ENCODE results near the gene ZNF660.
"Not testable (repeated sequence)": the region's sequence is repeated elsewhere in the genome, so short reads cannot be mapped to it uniquely, and the experiment has no call there.

Gene ZNF660

DNA sequence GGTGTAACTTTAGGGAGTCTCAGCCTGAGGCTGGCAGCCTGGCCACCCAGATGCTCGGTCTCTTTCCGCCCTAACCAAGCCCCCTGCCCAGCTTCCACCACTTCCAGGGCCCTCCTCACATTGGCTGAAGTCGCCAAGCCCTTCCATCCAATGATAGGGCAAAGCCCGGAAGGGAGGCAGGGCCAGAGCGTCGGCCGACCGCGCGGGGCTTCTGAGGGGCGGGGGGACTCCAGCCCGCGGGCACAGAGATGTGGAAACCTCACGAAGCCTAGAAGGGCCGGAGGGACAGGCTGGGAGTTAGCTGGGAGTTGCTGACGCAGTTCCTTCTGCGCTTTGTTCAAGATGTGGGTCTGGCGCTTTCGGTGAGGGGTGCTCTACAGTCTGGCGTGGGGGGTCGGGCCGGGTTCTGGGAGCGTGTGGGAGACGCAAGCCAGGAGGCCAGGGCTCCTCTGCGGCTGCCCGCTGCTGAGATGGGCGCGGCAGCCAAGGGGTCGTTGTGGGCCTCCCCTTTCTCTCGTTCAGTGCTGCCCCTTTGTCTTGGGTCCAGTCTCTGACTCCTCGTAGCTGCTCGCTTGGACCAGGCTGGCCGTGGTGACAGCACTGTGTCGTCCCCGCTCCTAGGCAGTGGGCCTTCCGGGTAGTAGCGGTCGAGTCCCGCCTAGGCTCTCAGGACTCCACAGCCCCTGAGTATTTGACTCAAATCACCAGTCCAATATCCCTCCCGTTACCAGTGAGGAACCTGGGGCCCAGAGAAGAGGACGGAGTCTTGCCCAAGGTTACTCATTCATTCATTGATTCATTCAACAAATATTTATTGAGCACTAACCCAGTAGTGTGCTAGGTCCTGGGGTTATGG, at the start of gene ZNF660:
TSS of gene ZNF660 (plus strand) at position 319 of the 856 bp plus-strand sequence. CDS start 9,230 bp downstream, outside the sequence.
- peak in 51 of 56 donors; percentile 13 to 82 (median 49) for DNase-seq

DNA sequence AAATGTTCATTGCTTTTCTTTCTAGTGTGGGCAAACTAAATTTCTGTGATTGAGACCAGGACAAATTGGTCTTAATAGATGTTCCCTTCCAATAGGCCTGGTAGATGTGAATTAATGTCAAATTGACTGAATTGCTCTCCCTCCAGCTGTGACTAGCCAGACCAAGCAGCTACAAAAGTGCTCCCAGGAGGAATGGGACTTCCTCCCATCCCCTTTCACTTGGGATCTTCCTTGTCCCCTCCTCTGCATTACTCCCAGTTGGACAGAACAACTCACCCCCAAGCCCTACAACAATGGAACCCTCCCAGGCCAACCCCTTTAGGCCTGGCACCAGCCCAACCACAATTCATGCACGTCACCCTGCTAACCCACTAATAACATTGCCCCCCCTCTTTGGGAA, 49.4 kb upstream of the ZNF660 start:
- no peak for DNase-seq

DNA sequence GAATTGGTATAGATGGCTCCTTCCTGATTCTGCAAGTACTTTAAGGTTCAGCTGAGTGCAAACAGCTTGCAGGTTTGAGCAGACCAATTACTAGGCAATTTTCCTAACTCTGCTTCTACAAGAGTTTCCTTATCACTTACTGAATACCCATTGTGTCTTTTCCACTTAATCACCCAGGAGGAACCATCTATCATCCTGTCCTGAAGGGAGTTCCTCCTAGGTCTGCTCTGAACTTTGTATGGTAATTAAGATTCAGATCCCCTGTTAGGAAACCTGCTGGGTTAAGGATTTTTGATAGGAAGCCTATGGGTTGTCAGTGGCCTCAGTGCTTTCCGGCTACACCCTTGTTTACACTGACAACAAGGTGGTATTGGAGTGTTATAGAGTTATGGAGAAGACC, 40.0 kb upstream of the ZNF660 start:
- not testable (repeated sequence) for DNase-seq

DNA sequence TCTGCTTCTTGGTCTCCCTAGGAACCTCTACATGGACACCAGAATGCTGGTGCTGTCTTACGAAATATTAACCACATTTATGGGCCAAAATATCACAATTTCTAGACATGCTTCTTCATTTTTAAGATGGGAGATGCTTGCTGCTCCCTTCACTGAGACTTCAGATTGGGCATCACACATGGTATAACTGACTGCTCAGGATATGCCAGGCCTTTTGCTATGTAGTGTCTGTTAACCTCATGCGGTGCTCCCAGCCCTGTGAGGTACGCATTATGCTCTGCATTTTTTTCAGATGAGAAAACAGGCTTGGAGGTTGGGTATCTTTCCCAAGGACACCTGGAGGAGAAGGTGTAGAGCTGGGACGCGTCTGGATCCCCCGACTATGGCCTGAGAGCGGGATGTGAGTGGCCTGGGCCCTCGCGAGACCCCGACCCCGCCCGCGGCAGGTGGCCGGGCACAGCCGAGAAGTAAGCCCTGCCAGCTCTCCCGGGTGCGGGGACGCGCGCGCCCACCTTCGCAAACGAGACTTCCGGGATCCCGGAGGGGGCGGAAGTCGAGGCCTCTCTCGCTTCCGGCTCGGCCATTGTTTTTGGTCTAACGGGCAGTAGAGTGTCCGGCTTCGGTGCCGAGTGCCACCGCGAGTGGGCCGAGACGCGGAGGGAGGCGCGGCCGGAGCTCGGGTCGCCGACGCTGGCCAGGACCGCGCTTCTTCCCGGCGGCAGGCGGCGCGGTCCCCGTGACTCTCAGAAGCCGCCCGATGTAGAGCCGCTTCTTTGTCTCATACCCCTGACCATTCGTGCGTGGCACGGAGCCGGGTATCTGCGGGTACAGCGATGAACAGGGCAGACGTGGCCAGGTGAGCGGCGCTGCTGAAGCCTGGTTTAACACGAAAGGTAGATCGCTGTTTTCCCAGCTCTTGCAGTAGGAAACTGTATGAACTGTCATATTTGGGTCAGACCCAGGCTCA, 29.9 kb upstream of the ZNF660 start, which contains the start of gene ZKSCAN7:
TSS of gene ZKSCAN7 (plus strand) at position 568 of the 967 bp plus-strand sequence. CDS start 1,855 bp downstream, outside the sequence.
- DNase-seq: peak in 52 of 56 donors; percentile 12 to 80 (median 54)

DNA sequence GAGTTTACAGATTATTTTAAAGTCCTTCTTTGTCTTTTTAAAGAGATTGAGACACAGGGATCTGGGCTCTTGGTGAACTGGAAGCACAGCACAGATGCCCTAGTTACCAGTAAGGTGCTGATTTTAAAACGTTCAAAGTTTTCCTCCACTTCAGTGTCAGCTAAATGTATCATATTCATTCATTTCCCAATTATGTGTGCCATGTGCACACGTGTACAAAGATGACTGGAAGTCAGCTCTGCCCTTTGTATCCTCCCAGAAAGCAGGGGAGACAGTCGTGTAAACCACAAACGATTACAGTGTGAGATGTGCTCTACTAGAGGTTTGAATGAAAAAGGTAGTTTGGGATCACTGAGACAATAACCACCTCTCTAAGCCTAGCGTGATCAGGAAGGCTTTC, 29.0 kb upstream of the ZNF660 start:
- DNase-seq: peak in 1 of 56 donors; percentile 35

DNA sequence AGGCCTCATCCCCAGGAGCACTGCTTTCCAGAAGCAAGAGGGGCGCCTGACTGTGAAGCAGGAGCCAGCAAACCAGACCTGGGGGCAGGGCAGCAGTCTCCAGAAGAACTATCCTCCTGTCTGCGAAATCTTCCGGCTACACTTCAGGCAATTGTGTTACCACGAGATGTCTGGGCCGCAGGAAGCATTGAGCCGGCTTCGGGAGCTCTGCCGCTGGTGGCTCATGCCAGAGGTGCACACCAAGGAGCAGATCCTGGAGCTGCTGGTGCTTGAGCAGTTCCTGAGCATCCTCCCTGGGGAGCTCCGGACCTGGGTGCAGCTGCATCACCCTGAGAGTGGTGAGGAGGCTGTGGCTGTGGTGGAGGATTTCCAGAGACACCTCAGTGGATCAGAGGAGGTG, 27.7 kb upstream of the ZNF660 start:
- DNase-seq: no peak

DNA sequence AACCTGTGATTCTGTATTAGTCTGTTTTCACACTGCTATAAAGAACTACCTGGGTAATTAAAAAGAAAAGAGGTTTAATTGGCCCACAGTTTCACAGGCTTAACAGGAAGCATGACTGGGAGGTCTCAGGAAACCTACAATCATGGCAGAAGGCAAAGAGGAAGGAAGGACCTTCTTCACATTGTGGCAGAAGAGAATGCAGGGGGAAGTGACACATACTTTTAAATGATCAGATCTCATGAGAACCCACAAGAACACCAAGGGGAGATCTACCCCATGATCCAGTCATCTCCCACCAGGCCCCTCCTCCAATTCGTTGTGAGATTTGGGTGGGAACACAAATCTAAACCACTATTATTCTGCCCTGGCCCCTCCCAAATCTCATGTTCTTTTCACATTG, 23.7 kb upstream of the ZNF660 start:
- no peak for DNase-seq

DNA sequence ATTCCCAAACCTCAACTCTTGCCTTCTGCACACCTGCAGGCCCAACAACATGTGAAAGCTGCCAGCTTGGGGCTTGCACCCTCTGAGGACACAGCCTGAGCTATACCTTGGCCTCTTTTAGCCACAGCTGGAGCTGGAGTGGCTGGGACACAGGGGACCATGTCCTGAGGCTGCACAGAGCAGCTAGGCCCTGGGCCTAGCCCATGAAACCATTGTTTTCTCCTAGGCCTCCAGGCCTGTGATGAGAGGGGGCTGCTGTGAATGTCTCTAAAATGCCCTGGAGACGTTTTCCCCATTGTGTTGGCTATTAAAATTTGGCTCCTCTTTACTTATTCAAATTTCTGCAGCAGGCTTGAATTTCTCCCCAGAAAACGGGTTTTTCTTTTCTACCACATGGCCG, 22.6 kb upstream of the ZNF660 start:
- DNase-seq: no peak

DNA sequence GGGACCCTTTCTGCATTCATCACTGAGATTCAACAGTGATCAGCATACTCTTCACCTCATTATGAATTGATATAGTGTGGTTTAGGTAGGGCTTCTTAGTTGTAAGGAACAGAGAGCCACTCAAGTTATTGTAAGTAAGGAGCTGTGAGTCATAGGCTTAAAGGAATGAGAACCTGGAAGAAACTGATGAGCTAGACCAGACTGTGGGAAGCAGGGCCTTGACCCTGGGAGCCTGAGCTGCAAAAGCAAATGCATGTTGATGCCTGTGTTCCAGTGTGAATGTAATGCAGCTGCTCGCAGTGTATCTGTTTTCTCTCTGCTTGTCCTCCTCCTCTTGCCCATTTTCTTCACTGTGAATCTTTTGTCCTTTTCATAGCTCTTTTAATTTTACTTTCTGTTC, 16.2 kb upstream of the ZNF660 start:
- no peak for DNase-seq

DNA sequence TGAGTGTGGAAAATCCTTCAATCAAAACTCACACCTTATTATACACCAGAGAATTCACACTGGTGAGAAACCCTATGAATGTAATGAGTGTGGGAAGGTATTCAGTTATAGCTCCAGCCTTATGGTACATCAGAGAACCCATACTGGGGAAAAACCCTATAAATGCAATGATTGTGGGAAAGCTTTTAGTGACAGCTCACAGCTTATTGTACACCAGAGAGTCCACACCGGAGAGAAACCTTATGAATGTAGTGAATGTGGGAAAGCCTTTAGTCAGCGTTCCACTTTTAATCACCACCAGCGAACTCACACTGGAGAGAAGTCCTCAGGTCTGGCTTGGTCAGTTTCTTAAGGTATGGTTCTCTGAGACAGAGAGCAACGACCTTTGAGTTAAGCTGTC, 13.7 kb upstream of the ZNF660 start:
- DNase-seq: no peak

DNA sequence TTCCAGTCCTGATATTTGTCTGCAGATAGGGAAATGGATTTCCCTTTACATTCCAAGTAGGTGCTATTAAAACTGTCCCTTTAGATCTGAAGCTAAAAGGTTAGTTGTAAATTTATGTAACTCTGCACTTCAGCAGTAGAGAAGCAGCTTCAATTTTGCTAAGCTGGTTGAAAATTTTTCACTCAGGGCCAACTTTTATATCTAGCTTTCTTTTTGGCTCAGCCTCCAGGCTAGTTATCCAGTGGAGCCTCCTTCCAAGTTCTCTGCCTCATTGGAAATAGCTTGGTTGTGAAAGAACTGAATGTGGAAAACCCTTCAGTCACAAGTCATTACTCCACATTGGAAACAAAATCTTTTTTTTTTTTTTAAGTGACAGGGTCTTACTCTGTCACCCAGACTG, 8.2 kb upstream of the ZNF660 start:
- no peak for DNase-seq

DNA sequence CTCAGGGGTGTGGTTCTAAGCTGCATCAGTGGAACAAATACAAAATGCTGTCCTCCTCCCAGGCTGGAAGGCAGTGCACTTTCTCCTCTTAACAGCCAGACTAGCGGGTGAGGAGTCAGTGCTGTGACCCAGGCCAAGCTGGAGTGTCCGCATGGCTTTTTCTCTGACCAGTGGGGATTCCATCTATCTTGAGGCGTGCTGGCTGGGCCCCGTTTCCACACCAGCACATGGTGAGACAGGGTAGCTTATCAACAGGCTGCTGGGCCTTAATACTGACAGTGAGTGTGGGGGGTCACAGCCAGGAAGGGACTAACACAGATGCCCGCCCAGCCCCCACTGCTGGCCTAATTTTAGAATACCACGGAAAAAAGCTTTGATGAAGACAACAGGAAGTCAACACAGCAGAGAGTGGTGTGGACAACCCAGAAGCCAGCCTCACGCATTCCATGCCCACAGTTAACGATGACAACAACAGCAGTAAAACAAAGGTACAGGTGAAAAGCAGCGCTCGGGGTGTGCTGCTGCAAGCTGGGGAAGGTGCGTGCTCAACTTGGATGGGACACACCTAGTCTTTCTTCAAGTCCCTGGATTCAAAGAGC, 7.3 kb upstream of the ZNF660 start:
- DNase-seq: not testable (repeated sequence)

DNA sequence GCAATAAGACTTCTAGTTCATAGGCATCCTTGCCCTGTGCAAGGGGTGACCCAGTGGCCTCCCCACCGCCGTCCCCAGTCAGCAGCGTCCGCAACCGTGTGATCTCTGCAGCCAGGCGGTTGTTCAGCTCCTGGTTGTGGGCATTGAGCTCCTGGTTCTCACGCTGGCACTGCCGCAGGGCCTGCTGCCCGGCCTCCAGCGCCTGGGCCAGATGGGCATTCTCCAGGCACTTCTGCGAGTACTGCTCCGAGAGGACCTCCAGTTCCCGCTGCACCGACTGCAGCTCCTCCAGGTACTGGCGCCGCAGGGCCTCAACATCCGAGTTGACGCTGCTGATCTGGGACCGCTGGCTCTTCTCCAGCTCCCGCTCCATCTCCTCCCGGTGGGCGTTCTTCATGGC, 6.4 kb upstream of the ZNF660 start:
- DNase-seq: not testable (repeated sequence)

DNA sequence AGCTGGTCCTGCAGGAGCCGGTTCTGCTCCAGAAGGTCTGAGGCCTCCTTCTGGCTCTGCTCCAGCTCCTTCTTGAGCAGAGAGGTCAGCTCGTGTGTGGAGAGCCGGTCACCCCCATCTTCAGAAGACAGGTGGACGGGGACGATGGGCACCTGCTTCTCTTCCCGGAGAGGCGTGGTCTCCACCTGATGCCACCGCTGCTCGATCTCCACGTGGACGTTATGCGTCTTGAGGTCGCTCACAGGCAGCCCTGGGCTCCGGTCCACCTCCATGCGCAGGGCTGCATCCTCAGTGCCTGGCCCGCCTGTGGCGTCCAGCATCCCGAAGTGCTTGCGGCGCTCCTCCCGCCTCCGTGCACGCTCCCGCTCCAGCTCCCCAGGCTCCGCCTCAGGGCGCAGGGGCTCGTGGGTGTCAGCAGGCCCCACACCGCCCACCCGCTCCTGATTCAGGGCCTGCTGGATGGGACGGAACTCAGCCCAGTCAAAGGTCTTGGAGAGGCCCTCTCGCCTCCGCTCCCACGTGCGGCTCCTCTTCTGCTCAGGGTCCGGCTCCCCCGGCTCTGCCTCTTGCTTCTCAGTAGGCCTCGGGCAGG, 5.7 kb upstream of the ZNF660 start:
- DNase-seq: not testable (repeated sequence)

DNA sequence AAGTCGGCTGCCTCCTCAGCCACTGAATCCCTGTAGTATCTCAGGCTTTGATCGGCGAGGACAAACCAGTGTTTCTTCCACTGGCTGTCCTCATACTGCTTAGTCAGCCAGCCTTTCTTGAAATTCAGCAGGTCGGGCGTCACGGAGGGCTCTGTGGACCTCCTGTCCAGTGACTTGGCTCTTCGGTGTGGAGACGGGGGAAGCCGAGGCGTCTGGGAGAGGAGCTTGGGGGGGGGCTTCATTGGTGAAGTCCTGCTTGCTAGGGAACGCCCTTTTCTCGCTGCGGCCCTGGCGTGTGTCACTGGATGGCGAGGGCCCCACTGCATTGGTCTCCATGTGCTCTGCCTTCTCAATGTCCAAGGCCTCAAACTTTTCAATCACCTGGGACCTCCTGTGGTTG, 5.0 kb upstream of the ZNF660 start:
- DNase-seq: not testable (repeated sequence)

DNA sequence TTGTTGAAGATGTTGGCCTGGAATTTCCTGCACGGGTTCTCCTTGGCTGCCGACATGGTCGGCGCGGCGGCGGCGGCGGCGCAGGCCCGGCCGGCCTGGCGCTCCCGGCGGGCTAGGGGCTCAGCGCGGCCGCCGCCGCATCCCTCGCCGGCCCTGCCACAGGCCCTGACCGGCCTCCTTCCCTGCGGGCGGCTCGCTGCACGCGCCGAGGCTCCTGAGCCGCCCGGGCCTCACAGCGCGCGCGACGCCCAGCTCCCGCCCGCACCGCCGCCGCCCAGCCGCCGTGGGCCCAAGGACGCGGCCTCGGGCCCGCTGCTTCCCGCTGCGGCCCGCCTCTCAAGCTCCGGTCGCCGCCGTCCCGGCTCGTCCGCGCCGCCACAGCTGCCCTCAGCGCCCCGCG, 3.8 kb upstream of the ZNF660 start:
- not testable (repeated sequence) for DNase-seq

DNA sequence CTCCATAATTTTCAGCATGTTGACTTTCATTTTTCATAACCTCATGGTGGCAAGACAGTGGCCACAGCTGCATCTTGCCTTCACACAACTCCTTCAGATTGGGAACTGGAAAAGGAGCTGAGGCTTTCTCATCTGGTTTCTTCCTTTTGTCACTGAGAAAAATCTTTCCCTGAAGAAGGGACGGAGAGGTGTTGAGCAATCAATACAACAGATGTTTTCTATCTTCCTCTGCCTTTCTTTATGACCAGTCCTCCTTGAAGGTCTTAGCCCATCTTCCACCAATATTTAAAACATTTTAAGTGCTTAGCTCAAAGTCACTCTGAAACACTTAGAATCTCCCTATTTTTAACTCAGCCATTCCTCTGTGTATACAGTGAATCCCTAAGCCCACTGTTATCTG, 11.9 kb downstream of the ZNF660 start:
- DNase-seq: no peak

DNA sequence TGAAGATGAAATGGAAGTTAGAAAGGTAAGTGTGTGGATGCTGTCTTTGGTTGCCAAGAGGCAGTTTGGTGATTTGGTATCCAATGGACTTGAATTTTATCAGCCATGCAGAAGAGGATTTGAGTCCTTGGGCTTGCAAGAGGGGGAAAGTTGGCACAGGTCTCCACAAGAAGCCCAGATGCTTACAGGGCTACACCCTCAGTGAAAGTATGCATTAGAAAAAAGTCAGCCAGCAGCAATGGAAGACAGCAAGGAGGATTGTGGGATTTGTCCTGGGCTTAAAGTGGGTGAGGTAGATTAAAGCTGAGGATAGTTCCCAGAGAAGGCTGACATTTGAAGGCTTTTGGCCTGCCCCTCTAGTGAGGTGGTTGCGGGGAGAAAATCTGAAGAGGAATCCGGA, 17.0 kb downstream of the ZNF660 start:
- no peak for DNase-seq

DNA sequence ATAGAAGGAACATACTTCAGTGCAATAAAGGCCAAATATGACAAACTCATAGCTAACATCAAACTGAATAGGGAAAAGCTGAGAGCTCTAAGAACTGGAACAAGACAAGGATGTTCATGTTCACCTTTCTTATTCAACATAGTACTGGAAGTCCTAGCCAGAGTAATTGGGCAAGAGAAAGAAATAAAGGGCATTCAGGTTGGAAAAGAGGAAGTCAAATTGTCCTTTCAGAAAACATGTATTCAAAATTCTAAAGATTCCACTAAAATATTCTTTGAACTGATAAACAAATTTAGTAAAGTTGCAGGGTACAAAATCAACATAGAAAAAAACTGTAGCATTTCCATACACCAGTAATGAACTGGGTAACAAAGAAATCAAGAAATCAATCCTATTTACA, 27.9 kb downstream of the ZNF660 start:
- DNase-seq: no peak

DNA sequence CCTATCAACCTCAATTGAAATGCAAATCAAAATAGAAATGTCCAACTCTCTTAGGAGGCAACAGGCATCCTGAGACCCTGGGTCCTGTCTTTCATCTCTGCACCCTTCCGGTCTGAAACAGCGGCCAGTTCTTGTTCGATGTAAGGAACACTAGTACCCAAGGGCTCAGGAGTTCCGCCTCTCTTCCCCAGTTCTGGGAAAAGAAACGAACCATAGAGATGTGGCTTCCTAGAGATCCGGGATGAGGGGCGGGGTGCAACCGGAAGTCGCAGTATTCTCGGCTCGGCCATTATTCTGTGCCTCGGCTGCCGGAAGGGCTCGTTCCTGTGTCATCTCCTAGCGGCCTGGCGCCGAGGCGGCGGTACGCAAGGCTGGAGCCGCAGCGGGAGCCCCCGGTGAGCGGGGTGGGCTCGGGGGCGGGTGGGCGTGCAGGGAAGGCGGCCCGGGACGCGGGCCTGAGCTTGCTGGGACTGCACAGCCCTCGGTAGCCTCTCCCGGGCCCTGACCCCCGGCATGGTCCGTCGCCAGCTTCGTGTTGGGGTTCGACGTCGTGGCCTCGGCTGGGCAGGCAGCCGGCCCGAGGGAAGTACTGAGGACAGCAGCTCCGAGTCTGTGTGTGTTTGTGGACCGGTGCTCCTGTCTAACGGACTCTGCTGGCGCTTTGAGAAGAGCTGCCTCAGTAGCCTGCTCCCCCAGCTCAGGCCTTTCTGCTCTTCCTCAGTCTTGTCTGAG, 40.2 kb downstream of the ZNF660 start, which contains the start of gene ZNF197:
TSS of gene ZNF197 (plus strand) at position 288 of the 732 bp plus-strand sequence. CDS start 4,119 bp downstream, outside the sequence.
- peak in 55 of 56 donors; percentile 34 to 94 (median 80) for DNase-seq
